Measurements from ENCODE around the gene PZP.

Gene PZP

GRCh38 chr12:9252256-9252655 is 44.1 kb upstream of the PZP start:
- no peak overlapping the region for H2AFZ ChIP-seq
- no peak overlapping the region for H3K4me2 ChIP-seq (ENCODE audit: low read length)
- H3K79me2 ChIP-seq = no peaks in the 10 kb centered on the region
- no peaks in the 10 kb centered on the region for H3K36me3 ChIP-seq (ENCODE audit: control insufficient read depth, insufficient read depth, low read length)
- H3K4me1 ChIP-seq = no peaks in the 10 kb centered on the region
- no peak overlapping the region for H3K4me3 ChIP-seq (ENCODE audit: low read depth, low read length)
- H3K27me3 ChIP-seq (ENCODE audit: control insufficient read depth, insufficient read depth, low read length) = no peaks in the 10 kb centered on the region
- TF ChIP-seq CTCF (IDR thresholded peaks at IDR 0.05) = no peak
- no peak overlapping the region for H3K9ac ChIP-seq
- H3K27ac ChIP-seq = no peak overlapping the region
- no peaks in the 10 kb centered on the region for H3K9me3 ChIP-seq (ENCODE audit: control insufficient read depth, low read length)

- TF ChIP-seq CTCF (IDR thresholded peaks at IDR 0.05) = no peak
- Histone ChIP-seq H3K27ac (no peak overlapping the region), H3K4me2 (ENCODE audit: low read length) (no peak overlapping the region), H3K9ac (no peak overlapping the region), H3K79me2 (no peaks in the 10 kb centered on the region), H3K4me1 (no peaks in the 10 kb centered on the region), H3K27me3 (ENCODE audit: control insufficient read depth, insufficient read depth, low read length) (no peaks in the 10 kb centered on the region), H3K9me3 (ENCODE audit: control insufficient read depth, low read length) (no peaks in the 10 kb centered on the region), H3K36me3 (ENCODE audit: control insufficient read depth, insufficient read depth, low read length) (no peaks in the 10 kb centered on the region), H2AFZ (no peak overlapping the region), H3K4me3 (ENCODE audit: low read depth, low read length) (no peak overlapping the region)
Observed at GRCh38 chr12:9248435-9248834, 40.2 kb upstream of the PZP start.

GRCh38 chr12:9244894-9245293 is 36.7 kb upstream of the PZP start:
- Histone ChIP-seq H3K9me3 (ENCODE audit: control insufficient read depth, low read length) (no peaks in the 10 kb centered on the region), H3K79me2 (no peaks in the 10 kb centered on the region), H3K4me2 (ENCODE audit: low read length) (no peak overlapping the region), H3K27me3 (ENCODE audit: control insufficient read depth, insufficient read depth, low read length) (no peaks in the 10 kb centered on the region), H3K9ac (no peak overlapping the region), H2AFZ (no peak overlapping the region), H3K36me3 (ENCODE audit: control insufficient read depth, insufficient read depth, low read length) (no peaks in the 10 kb centered on the region), H3K4me1 (no peaks in the 10 kb centered on the region), H3K27ac (no peak overlapping the region), H3K4me3 (ENCODE audit: low read depth, low read length) (no peak overlapping the region)
- no peak for TF ChIP-seq CTCF (IDR thresholded peaks at IDR 0.05)

GRCh38 chr12:9243999-9244649 is 35.9 kb upstream of the PZP start:
- H3K9me3 ChIP-seq (ENCODE audit: control insufficient read depth, low read length) = no peaks in the 10 kb centered on the region
- H3K27me3 ChIP-seq (ENCODE audit: control insufficient read depth, insufficient read depth, low read length) = no peaks in the 10 kb centered on the region
- H3K9ac ChIP-seq = no peak overlapping the region
- no peaks in the 10 kb centered on the region for H3K36me3 ChIP-seq (ENCODE audit: control insufficient read depth, insufficient read depth, low read length)
- no peak for TF ChIP-seq CTCF (IDR thresholded peaks at IDR 0.05)
- H3K4me1 ChIP-seq = no peaks in the 10 kb centered on the region
- no peak overlapping the region for H3K4me3 ChIP-seq (ENCODE audit: low read depth, low read length)
- no peak overlapping the region for H2AFZ ChIP-seq
- H3K79me2 ChIP-seq = no peaks in the 10 kb centered on the region
- no peak overlapping the region for H3K27ac ChIP-seq
- no peak overlapping the region for H3K4me2 ChIP-seq (ENCODE audit: low read length)

- H3K4me3 ChIP-seq (ENCODE audit: low read depth, low read length) = no peak overlapping the region
- no peaks in the 10 kb centered on the region for H3K9me3 ChIP-seq (ENCODE audit: control insufficient read depth, low read length)
- no peak overlapping the region for H2AFZ ChIP-seq
- no peak overlapping the region for H3K27ac ChIP-seq
- H3K79me2 ChIP-seq = no peaks in the 10 kb centered on the region
- no peaks in the 10 kb centered on the region for H3K4me1 ChIP-seq
- no peak overlapping the region for H3K4me2 ChIP-seq (ENCODE audit: low read length)
- no peaks in the 10 kb centered on the region for H3K27me3 ChIP-seq (ENCODE audit: control insufficient read depth, insufficient read depth, low read length)
- TF ChIP-seq CTCF (IDR thresholded peaks at IDR 0.05) = no peak
- H3K9ac ChIP-seq = no peak overlapping the region
- no peaks in the 10 kb centered on the region for H3K36me3 ChIP-seq (ENCODE audit: control insufficient read depth, insufficient read depth, low read length)
Observed at GRCh38 chr12:9241301-9241700, 33.1 kb upstream of the PZP start.

All from parathyroid adenoma (tissue), 2 donors.